GM19043 (cell line): Measurements from ENCODE around the gene LPP.

Source experiments
- ATAC-seq: cut with Tn5 transposase; IDR thresholded peaks from one replicate; pipeline ENCODE4 v1.9.1; 2021; ENCODE audit warnings: low read depth; ENCODE audit not compliant: unreplicated experiment

LPP gene

DNA sequence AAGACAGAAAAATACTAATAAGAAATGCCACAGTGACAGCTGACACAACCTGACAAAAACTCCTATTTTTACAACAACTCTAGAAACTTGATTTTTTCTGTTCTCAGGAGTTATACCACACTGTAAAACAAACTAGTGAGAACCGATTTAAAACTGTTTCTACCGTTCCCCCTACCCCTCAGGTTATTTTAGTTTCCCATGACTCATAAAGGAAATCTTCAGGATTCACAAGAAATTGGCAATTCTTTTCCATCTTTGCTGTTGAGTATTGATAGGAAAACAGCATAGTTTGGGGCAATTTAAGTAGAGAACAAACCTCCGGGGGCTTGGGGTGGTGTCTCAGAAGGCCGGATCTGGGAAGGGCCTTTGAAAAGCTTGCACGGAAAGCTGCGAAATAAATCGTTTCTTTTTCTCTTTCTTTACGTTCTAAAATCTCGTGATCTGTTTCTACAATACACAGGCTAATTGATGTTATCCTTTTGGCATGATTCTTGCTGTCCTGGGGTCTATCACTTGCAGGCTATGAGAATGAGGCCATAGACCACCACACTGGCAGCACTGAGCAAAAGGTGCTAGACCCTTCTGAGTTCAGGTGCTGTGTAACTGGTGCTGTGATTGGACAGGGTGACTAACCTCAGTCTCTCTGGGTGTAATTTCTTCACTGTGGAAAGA is 89.3 kb downstream of the LPP start:
- no peak for ATAC-seq

DNA sequence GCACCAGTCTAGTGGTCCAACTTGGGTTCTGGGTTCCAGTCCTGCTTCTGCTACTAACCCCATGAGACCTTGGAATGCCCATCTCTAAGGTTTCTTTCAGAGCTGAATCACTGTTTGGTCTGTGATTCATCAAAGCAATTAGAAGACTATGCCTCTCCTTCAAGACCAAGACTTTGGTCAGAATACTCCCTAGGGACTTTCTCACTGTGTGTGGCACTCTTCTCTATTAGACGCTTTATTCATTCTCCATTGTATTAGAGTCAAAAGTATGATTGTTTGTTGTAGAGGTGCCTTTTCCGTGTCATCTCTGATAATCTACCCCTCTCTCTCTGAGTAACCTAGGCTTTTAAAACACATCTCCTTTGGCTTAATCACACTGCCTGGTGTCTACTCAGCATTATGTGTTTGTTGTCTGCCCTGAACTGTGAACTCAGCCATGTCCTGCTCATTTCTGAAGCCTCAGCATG is 90.5 kb downstream of the LPP start:
- no peak for ATAC-seq

DNA sequence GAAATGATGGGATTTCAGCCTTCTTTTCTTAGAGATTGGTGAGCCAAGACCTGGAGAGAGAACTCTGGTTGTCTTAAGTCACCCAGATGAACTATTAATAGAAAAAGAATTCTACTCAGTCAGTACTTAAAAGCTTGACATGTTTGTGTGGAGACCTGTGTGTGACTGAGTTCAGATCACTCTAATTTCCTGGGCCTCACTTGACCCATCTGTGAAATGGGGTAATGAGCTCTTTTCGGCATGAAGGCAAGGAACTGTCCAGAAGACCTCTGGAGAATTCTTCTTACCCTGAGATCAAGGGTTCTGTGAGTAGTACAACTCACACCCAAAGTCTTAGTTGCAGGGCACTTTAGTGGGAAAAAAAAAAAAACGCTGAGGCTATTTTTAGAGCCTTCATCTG is 92.9 kb downstream of the LPP start:
- ATAC-seq = no peak

DNA sequence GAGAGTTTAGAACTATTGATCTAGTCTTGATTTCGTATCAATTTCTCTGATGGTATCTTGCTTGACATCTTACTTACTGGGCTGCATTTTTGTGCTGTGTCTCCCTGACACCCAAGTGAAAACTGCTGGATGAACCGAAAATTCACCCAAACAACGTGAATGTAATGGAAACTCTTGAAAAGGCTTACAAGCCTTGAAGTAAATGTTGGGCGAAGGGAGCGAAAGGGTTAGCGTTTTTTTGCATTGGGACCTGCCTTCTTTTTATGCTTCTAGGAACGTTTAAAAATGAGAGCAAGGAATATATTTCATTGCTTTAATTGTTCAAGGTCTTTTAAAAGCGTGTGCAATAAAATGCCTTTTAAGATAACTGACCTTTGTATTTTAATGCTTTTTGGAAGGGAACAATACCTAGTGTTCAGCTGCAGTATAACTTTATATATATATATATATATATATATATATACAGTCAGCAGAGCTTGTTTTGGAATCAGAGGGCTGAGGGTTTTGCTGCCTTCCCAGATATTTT is 94.1 kb downstream of the LPP start:
- no peak for ATAC-seq

DNA sequence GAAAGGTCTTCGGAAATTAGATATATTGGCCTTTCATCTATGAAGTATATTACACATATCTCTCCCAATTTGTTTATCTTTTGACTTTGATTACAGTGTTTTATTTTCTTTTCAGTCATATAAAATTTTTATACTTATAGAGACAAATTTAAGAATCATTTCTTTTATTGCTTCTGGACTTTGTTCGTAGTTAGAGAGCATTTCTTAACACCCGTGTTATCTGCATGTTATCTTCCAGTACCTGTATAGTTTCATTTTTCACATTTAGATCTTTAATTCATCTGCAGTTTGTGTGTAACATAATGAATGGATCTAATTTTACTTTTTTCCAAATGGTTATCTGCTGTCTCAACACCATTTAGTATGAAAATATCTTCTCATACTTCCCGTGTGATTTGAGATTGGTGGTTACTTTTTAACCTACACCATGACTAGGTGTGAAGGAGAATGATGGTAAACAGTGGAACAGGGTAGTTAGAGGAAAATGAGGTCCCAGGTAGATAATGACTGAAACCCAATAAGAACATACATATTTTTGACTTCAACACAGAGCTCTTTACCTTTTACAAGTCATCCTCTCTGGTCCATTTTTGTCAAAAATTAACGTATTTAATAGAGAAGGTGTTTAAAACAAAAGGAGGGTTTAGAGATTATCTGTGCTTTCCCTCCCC is 99.3 kb downstream of the LPP start:
- ATAC-seq = no peak

DNA sequence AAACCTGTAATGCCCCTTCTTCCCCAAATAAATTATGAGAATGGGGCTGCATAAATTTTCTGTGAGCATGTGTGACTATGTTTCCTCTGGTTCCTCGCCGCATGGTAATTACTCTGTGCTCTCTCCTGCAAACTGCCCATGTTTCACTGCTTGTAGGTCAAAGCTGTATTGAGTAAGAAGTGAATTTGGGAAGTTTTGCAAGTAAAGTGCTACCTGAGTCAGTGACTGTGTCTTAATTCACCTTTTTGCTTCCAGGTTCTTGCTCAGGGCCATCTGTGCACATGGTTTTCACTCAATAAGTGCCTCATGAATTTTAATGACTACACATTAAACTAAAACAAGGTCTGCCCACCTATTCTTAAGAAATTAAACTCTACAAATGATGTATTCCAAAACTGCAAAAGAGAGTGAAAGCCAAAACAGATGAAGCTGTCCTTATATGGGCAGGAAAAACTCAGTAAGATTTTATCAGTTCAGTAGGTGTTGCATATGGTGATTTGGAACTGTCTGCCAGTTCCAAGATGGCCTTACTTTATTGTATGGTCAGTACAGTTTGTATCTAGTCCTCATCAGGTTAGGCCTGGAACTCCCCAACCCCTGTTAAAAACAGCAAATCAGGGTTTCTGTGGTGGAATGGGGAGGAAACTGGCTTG is 100.0 kb downstream of the LPP start:
- no peak for ATAC-seq

DNA sequence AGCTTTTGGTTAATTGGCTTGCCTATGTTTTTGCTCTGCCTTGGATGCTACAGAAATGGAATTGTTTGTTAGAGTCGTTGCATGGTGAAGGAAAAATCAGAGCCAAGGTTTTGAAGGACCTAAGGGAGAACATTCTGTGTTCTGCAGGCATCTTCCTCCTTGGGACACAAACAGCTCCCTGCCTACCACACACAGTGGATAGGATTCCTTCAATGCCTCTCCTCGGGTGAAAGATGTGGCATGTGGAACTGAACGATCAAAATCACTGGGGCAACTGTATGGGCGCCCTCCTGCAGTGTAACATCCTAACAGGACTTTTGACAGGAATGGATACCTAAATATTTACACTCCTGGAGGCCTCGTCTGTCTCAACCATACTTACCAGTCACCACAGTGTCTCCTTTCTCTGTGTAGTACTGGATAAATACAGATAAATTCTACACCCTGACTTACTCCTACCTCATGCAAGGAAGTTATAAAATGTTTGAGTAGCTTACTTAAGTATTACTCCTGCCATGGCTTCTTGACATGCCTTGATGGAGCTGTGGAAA is 100.6 kb downstream of the LPP start:
- ATAC-seq = no peak

DNA sequence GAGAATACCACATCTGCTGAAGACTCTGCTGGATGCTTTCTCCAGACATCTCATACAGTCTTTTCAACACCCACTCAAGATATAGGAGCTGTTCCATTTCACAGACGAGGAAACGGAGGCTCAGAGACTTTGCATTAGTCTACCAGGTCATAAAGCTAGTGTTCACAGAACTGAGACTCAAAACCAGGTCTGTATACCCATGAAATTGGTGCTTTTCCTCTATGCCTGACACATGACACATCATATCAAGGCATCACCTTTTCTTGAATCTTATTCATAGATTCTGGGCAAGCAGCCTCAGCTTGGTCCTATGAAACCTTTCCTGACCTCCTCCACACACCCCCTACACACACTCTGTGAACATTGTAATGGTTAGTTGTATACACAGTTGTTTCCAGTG is 101.2 kb downstream of the LPP start:
- ATAC-seq = no peak

DNA sequence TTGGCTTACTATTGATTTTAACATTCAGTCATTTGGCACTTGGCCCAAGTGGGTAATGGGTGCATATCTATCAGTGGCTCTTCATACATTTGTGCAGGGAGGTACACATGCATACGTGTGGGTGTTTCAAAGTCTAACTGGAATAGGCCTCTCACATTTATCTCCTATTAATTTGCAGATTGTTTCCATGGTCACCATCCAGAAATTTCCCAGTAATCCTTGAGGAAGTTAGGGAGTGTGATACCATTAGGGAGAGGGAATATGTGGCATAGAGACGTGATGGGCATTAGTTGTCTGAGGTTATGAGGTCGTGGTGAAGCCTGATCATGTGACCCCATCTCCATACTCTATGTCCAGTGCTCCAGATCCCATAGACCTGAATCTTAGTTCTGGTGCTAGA is 102.8 kb downstream of the LPP start:
- no peak for ATAC-seq

DNA sequence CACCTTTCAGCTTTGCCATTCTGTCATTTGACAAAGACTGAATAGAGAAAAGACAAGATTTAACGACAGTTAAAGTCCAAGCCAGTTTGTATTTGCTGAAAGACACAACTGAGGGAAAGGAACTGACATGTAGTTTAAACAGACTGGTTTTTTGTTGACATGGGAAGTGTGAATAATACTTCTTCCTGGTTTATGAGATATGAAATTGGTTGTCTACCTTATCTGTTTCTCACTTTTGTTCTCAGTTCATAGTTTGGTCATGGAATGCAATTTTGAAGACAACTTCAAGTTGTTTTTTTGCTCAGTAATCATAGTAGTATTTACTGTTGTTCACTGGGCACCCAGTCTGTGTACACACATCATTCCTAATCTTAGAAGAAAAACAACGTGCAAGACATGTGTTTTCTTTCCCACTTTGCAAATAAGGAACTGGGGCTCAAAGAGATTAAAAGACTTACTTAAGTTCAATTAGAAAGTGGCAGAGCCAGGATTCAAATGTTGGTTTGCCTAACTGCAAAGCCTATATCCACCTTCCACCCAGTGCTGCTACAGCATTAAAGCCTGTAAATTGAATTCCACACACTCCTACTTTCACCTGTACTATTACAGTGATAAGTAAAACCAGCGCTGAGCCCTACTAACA is 103.5 kb downstream of the LPP start:
- no peak for ATAC-seq

DNA sequence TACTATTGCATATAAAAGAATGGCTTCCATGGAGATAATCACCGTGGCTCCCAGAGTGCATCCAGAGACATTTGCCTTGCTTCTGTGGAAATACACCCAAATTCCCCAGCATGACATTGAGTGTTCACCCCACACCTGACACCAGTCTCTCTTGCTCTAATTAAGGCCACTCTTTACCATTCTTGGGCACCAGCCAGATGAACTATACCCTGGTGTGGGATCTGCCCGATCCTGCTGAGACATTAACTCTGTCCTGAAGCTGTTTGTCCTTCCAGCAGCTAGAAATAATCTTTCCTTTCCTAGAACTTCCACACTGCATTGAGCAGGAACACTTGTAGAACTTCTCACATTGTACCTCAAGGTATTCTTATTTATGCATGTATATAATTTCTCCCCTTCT is 105.2 kb downstream of the LPP start:
- ATAC-seq = no peak

DNA sequence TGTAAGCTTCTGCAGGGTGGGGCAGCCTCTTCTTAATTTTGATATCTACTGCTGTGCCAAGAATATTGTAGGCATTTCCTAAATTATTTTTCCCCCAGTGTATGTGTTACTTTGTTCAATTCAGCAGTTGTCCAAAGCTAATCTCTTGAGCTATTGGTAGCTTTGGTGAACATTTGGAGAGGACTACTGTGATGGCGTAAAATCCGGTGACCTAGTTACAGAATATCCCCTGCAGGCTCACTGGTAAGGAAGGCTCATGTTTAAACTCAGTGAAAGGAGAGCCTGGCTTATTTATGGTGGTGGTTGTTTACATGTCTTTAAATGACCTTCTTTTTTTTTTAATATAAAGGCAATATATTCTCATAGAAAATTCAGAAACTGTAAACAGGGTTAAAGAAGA is 105.6 kb downstream of the LPP start:
- ATAC-seq = no peak

DNA sequence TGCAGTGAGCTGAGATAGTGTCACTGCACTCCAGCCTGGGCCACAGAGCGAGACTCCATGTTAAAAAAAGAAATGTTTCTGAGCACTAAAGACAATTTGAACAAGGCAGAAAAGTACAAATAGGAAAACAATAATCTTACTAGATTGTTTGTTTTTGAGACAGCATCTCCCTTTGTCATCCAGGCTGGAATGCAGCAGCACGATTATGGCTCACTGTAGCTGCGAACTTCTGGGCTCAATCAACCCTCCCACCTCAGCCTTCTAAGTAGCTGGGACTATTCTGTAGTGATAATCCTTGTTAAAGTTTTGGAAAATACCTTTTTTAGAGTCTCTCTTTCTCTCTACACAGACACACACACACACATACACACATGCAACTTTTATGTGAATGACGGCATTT is 107.1 kb downstream of the LPP start:
- no peak for ATAC-seq

DNA sequence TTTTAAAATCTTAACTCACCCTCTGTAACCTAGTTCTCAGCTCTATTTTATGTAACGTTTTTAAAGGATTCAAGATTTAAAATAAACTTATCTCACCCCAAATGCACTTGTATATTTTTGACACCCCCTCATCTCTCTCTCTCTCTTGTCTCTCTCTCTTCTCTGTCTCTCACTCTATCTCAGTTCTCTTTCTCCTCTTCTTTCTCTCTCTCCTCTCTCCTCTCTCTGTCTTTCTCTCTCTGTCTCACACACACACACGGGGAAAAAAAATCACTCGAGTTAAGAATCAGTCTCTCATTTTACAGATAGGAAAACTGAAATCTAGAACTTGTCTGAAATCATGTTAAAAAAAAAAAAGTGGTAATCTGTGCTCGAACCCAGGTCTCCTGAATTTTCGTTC is 108.5 kb downstream of the LPP start:
- ATAC-seq = no peak

DNA sequence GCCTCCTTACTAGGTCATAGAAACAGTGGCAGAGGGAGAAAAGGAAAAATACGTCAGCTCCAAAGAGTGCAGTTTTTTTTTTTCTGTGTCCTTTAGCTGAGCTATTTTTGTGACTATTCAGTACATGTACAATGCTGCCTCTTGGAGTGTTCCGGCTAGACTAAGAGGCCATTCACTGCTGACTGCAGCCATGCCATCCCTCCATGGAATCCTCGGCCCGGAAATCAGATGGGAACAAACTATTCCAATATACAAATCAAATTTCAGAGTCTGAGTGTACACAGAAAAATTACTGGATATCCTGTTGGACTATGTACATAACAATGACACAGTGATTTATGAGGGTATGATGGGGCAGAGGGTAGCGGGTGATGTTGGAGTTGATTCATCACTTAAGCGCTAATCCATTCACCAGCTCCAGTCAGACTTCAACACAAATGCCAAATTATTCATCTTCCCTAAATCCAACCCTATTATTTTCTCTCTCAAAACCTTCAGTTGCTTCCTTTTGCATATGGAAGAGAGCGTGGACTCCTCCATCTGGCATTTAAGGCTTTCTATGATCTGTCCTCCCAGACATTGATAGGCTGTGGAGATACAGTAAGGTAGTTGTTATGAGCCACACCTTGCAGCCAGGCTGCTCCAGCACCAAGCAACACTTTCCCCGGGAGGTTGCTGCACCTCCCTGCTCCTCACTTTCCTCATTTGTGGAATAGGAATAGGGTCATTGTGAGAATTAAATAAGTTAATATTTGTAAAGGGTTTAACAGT is 109.1 kb downstream of the LPP start:
- no peak for ATAC-seq

DNA sequence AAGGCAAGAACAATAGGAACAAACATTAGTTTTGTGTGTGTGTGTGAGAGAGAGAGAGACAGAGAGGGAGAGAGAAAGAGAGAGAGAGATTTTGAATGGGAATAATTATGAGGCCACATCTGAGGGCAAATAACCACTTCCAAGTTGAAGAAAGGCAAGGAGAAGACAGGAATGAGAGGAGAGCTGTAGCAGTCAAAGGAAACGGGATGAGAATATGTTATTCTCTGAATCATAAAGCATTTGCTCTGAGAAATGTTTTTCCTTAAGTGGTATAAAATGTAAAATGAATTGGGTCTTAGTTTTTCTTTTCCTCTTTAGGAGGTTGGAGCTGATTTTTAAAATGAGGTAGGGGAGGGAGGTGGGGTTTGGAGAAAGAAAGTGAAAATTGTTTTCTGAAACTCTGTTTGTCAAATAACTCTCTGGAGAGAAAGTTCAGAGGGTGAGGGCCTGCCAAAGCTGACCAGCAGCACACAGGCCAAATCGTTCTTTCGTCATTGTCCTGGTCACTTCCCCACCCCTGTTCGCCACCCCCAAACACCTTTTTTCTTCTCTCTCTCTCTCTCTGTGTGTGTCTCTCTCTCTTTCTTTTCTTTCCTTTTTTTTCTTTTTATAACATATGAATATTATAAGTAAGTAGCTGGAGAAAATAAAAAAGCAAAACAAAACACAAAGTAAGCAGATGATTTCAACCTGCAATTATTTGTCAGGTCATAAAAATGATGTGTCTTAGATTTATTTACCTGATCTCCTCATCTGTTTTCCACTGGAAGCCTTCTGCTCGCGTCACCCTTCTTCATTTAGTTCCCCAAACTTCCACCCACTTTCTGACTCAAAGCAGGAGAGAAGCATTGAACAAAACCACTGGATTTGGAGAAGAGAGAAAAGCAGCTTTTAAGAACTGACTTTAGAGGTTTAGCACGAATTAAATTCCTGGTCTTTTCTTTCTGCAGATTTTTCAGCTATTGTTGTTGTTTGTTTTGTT is 110.6 kb downstream of the LPP start:
- no peak for ATAC-seq

DNA sequence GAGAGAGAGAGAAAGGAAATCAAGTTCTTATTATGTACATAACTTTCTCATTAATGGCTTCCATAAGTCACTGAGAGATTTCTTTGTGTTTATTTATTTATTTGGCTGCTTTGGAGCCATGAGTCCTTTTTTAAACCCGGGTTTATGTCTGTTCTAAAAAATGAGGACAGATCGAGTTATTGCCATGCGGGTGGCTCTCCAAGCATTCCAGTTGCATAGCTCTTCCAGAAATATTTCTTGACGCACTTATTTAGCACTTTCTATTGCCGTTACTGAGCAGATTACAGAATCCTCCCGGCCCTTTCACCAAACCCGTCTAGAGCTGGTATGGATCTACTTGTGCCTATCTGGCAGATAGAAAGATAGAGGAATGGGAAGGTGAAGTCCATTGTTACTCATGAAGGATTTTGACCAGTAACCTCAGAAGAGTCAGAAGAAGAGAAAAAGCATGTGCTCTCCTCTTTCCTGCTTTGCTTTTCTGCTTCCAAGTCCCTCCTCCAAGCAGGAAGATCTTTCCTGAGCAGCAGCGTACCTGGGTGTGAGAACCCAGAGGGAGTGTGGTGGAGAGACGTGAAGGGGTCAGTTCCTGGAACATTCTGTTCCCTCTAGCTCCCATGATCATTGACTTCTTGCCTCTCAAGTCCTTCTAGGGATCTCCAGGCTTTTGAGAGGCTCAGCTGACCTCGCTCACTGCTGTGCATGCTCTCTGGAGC is 112.8 kb downstream of the LPP start:
- ATAC-seq = no peak

DNA sequence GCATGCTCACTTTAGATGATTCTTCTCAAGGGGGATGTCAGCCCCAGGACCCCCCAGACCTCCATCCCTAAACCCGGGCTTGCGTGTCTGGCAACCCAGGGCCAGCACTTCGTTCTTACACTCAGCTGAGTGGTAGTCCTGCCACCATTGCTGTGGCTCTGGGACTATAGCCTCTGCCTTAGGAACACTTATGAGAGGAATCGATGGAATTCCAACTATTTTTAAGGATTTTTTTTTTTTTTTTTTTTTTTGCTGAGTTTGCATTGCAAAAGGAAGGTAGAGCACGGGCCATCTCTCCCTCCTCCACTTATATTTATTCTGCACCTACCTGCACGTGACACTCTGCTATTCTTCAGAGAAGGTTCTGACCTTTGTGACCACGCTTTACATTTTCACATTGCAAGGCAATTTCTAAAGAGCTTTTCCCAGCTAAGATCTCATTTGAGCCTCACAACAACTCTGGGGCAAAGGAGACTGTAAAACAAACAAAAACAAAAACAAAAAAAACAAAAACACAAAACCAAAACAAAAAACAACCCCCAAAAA is 113.9 kb downstream of the LPP start:
- no peak for ATAC-seq
